SK-N-SH (cell line): Measurements from ENCODE around the gene TAS1R1.

ENCODE experiments used
- GABPA ChIP-seq: IDR thresholded peaks from 2 replicates; pipeline ENCODE4 v1.4.0; 2012; ENCODE audit warnings: low read depth, mild to moderate bottlenecking
- POLR2AphosphoS5 ChIP-seq: IDR thresholded peaks from 2 replicates; pipeline ENCODE4 v1.6.1; 2012; ENCODE audit warnings: low read depth, low read length
- RCOR1 ChIP-seq: fragments of 150-350 bp; IDR thresholded peaks from 2 replicates; pipeline ENCODE4 v1.6.1; 2017; ENCODE audit warnings: antibody characterized with exemption, low read length
- RXRA ChIP-seq: IDR thresholded peaks from 2 replicates; pipeline ENCODE4 v1.4.0; 2012; ENCODE audit warnings: low read depth, mild to moderate bottlenecking, borderline replicate concordance
- TAF1 ChIP-seq: IDR thresholded peaks from 2 replicates; pipeline ENCODE4 v1.6.1; 2012; ENCODE audit warnings: low read depth, mild to moderate bottlenecking, low read length, moderate library complexity, borderline replicate concordance
- TF ChIP-seq, protein P1 (sequence below): fragments of 200-600 bp; sonication (generic); IDR thresholded peaks from 2 replicates; pipeline ENCODE4 v1.6.1; 2017; ENCODE audit warnings: antibody characterized with exemption, mild to moderate bottlenecking, moderate library complexity
- TF ChIP-seq, protein P2 (sequence below): fragments of 150-350 bp; IDR thresholded peaks from 2 replicates; pipeline ENCODE4 v1.6.1; 2017; ENCODE audit warnings: antibody characterized with exemption, low read length, low read depth, borderline replicate concordance
- TF ChIP-seq, protein P3 (sequence below): IDR thresholded peaks from 2 replicates; pipeline ENCODE4 v1.4.0; 2012; ENCODE audit warnings: low read depth, borderline replicate concordance

DNA sequence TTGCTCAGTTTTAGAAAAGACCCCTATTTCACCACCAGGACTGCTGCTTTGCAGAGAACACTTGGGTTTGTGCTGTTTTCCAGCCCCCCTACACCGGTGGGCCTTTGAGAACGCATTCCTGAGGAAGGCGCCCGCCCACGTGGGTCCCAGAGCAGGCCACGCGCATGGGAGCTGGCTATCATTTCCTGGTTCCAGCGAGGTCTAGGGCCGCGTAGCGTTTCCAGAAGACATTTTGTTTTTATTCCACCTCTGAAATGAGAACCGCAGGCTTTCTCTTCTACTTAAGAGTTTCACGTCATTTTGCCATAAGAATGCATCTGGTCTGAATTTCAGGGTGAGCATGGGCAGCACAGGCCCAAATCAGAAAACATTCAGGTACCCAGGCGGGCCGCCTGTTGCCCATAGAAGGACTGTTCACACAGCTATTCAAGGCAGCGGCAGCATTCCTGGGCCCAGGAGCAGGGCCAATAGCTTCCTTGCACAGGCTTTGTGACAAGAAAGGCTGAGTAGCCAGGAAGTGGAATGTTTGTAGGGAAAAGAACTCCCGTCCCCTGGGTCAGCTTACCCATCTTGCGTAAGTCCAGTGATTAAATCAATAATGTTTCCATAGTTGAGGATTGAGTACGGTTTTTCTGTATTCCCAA, 48.9 kb downstream of the TAS1R1 start:
- TF ChIP-seq, protein P1, sequence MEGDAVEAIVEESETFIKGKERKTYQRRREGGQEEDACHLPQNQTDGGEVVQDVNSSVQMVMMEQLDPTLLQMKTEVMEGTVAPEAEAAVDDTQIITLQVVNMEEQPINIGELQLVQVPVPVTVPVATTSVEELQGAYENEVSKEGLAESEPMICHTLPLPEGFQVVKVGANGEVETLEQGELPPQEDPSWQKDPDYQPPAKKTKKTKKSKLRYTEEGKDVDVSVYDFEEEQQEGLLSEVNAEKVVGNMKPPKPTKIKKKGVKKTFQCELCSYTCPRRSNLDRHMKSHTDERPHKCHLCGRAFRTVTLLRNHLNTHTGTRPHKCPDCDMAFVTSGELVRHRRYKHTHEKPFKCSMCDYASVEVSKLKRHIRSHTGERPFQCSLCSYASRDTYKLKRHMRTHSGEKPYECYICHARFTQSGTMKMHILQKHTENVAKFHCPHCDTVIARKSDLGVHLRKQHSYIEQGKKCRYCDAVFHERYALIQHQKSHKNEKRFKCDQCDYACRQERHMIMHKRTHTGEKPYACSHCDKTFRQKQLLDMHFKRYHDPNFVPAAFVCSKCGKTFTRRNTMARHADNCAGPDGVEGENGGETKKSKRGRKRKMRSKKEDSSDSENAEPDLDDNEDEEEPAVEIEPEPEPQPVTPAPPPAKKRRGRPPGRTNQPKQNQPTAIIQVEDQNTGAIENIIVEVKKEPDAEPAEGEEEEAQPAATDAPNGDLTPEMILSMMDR = no peak
- TF ChIP-seq POLR2AphosphoS5 (no peak), GABPA (no peak), RXRA (no peak), RCOR1 (no peak), TAF1 (no peak)
- TF ChIP-seq, protein P2, sequence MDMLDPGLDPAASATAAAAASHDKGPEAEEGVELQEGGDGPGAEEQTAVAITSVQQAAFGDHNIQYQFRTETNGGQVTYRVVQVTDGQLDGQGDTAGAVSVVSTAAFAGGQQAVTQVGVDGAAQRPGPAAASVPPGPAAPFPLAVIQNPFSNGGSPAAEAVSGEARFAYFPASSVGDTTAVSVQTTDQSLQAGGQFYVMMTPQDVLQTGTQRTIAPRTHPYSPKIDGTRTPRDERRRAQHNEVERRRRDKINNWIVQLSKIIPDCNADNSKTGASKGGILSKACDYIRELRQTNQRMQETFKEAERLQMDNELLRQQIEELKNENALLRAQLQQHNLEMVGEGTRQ = no peak
- TF ChIP-seq, protein P3, sequence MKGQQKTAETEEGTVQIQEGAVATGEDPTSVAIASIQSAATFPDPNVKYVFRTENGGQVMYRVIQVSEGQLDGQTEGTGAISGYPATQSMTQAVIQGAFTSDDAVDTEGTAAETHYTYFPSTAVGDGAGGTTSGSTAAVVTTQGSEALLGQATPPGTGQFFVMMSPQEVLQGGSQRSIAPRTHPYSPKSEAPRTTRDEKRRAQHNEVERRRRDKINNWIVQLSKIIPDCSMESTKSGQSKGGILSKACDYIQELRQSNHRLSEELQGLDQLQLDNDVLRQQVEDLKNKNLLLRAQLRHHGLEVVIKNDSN = no peak
